HG03460 (cell line): Measurements from ENCODE around the gene SLC7A7.
"Not testable (repeated sequence)": the region's sequence is repeated elsewhere in the genome, so short reads cannot be mapped to it uniquely, and the experiment has no call there.

ENCODE experiments used
- ATAC-seq: cut with Tn5 transposase; IDR thresholded peaks from one replicate; pipeline ENCODE4 v1.9.1; 2021; ENCODE audit not compliant: unreplicated experiment

Gene SLC7A7

DNA sequence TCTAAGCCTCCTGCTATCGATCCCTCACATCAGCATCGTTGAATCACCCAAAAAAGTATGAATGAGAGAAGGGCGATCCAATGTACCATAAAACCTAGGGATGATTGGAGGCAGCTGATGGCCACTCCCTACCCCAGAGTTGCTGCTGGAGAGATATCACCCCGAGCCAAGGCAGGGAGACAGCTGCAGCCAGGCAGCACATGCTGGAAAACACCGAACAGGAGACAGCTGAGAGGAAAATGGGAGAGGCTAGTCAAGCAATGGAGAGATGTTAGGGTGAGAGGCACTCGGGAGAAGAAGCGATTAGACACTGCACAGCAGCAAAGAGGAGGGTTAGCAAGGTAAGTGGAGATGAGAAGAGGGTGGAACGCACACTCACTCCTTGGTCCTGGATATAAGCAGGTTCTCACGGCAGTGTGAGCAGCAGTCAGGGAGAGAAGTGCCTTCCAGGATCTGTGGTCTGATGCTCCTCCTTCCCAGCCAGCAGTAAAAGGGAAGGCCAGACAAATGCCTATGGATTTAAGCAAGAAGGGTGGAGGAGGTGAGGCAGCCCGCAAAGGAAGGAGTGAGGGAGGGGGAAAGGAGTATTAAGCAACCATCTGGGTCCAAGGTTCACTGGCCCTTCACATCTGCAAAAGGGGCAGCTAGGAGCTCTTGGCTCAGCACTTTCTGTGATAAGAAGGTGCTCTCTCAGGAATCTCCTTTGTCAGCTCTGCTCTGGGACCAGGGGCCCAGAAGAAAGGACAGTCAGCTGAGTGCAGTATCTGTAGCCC lies at the start of gene SLC7A7:
Gene SLC7A7, minus strand, starts transcription at position 495 of the 773 bp plus-strand sequence. CDS start 2,037 bp downstream, outside the sequence.
- no peak for ATAC-seq

DNA sequence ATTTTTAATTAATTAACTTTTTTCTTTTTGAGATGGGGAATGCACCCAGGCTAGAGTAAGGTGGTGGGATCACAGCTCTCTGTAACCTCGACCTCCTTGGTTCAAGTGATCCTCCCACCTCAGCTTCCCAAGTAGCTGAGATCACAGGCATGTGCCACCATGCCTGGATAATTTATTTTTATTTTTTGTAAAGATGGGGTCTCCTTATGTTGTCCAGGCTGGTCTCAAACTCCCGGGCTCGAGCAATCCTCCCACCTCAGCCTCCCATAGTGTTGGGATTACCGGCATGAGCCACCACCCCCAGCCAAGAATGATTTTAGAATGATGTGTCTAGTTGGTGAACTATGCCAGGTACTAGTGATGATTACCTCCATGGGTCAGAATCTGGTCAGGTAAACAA lies 49.7 kb upstream of the SLC7A7 start:
- no peak for ATAC-seq

DNA sequence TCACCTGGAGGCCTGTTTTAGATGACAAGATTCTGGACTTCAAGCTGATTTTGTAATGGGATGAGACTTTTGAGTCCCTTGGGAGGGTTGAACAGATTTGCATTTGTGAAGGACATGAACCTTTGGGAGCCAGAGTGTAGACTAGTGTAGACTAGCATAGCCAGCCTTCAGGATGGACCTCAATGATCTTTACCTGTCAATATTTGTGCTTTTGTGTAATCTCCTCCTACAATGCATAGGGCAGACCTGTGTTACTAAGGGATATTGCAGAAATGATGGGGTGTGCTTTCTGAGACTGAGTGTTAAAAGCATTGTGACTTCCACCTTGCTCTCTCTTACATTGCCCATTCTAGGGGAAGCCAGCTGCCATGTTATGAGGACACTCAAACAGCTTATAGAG lies 46.4 kb upstream of the SLC7A7 start:
- ATAC-seq: no peak

DNA sequence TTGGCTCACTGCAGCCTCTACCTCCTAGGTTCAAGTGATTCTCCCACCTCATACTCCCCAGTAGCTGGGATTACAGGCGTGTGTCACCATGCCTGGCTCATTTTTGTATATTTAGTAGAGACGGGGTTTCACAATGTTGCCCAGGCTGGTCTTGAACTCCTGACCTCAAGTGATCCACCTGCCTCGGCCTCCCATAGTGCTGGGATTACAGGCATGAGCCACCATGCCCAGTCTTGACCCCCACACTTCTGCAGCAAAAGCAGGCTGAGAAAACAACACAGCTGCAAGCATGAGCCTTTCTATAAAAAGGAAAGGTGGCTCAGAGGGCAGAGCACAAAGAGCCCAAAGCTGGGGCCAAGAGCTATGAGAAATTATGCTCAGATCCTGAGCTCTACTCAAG lies 45.1 kb upstream of the SLC7A7 start:
- ATAC-seq: not testable (repeated sequence)

DNA sequence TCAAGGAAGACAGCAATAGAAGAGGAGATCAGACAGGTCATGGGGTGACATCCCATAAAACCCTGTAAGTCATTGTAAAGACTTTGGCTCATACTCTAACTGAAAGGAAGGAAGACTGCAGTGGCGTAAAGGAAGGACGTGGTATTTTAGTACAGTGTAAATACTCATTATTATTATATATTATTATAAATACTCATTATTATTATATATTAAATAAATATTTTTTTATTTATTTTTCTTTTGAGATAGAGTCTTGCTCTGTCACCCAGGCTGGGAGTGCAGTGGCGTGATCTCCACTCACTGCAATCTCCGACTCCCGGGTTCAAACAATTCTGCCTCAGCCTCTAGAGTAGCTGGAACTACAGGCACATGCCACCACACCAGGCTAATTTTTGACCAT lies 41.2 kb upstream of the SLC7A7 start:
- no peak for ATAC-seq

DNA sequence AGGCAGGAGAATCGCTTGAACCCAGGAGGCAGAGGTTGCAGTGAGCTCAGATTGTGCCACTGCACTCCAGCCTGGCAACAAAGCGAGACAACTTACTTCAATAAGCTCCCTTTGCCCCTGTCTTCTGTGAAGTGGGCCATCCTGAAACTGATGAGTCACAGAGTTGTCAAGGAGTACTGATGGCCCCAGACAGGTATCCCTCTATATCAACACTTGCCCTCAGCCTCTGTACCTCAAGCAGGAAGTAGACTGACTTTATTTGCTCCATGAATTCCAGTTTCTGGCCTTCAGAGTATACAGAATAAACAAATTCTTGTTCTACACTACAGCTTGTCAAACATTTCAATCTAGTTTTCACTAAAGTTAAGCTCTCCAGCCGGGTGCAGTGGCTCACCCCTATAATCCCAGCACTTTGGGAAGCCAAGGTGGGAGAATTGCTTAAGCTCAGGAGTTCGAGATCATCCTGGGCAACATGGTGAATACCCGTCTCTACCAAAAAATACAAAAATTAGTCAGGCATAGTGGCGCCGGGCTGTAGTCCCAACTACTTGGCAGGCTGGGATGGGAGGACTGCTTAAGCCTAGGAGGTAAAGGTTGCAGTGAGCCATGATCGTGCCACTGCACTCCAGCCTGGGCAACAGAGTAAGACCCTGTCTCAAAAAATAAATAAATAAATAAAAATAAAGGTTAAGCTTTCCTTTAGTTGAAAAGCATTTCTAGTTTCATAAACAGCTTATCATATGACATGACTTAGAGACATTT lies 39.9 kb upstream of the SLC7A7 start:
- no peak for ATAC-seq

DNA sequence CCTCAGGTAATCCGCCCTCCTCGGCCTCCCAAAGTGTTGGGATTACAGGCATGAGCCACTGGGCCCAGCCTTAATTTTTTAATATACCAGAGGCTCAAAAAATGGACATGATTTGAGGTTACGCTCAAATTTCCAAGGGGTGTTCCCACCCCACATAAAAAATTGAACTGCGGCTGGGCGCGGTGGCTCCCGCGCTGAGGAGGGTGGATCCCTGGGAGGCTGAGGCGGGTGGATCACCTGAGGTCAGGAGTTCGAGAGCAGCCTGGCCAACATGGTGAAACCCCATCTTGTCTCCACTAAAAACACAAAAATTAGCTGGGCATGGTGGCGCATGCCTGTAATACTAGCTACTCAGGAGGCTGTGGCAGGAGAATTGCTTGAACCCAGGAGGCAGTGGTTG lies 39.1 kb upstream of the SLC7A7 start:
- not testable (repeated sequence) for ATAC-seq

DNA sequence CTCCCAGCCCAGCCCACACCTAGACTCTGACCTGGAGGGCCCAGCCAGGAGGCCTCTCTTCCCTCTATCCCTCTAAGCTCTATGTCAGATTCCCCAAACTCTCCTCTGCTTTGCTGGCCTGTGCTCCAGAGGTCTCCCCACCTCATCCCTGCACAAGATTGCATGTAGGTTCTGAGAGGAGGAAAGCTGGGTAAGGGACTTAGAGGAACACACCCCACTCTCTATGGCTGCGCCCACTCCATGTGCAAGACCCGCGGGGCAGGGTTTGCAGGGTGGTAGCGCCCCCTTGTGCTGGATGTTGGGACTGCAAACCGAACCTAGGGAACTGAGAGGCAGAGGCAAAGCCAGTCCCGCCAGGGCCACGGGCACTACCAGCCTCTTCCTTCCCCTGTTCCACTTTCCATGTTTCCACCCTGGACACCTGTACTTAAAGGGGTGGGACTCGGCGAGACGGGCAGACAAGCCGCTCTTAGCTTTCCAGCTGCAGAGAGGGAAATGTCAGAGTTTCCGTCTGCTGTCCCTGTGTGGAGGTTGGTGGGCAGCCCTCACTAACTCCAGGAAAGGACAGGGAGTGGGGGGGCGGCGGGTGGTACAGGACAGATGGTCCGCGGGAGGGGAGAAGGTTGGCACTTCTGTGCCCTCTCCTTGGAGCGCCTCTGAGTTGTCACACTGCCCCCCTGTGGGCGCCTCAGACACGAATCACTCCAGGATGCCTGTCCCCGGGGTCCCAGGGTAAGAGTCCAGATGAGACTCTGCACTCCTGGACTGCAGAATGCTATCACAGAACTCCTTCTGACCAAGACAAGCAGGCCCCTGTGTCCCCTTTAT lies 37.9 kb upstream of the SLC7A7 start:
- peak; percentile 72 for ATAC-seq

DNA sequence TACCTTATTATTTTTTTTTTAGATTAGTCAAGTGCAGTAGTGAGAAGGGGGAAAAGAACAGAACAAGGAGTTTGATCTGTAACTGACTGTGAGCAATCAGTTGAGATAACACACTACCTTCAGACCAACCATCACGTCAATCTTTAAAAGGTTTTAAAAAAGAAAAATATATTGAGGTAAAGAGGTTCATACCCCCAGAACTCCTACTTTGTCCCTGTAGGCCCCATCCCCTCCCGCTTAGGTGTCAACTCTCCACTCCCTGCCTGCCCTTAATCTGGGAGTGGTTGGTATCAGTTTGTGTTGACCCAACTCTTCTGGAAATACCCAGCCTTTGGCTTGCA lies 37.3 kb upstream of the SLC7A7 start:
- peak; percentile 13 for ATAC-seq

DNA sequence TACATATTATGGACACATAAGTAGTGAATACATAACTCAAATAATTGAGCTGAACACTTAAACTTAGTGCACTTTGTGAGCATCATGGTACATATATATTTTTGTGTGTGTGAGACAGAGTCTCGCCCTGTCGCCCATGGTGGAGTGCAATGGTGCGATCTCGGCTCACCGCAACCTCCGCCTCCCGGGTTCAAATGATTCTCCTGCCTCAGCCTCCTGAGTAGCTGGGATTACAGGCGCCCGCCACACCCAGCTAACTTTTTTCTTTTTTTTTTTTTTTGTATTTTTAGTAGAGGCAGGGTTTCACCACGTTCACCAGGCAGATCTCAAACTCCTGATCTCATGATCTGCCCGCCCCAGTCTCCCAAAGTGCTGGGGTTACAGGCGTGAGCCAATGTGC lies 36.9 kb upstream of the SLC7A7 start:
- ATAC-seq: not testable (repeated sequence)

DNA sequence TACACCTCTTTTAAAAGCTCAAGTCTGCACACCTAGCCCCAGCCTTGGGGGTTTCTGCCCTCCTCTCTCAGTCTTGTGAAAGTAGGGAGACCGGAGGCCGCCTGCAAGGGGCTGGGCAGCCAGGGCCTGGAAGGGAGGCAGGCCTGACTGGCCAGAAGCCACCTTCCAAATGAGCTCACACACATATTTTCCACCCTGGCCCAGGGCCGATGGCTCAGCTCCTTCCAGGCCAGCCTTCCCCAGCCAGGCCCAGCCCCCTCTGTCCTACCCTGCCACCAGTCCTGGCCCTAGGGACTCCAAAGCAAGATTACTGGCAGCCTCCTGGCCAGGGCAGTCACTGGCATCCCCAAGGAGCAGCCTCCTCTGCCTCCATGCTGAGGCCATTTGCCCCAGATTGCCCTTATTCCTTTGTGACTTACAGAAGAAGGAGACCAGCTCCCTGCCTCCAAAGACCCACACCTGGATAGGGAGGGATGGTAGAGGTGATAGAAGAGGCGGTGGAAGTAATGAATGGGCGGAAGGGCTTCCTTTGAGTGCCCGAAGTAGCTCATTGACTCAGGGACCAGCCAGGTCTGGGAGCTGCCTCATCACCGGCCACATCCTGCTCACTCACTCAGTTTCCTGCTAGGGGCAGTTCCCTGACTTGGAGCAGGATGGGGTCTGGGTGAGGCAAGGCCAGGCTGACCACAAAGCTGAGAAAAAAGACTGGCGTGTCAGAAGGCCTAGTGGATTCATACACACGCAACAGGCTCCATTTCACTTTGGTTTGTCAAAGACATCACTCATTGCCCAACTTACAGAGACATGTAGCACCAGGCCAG lies 35.9 kb upstream of the SLC7A7 start:
- ATAC-seq: no peak

DNA sequence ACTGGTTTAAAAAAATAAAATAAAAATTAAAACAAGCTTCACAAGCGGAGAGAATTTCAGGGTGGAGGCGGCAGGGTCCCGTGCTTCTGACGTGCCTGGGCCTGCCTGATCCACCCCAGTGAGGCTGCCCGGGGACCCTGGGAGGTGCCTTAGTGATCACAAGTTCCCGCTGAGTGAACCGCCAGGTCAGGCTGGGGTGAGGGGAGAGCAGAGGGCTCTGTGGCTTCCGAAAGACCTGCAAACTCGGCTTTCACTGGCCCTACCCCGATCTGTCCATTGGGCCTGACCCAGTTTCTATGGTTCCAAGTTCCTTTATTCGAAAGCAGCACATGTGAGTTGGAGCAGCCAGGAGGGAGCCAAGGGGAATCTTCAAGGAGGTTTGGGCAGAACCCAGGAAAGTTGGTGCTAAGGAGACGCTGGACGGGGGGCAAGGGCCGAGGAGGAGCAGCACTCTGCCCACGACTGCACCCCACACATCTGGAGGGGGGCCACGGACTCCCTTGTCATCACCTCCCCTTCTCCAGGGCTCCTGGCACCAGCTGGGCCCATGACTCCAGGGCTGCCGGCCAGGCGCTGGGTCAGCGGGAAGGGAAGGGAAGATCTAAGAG lies 34.1 kb upstream of the SLC7A7 start:
- ATAC-seq: no peak

DNA sequence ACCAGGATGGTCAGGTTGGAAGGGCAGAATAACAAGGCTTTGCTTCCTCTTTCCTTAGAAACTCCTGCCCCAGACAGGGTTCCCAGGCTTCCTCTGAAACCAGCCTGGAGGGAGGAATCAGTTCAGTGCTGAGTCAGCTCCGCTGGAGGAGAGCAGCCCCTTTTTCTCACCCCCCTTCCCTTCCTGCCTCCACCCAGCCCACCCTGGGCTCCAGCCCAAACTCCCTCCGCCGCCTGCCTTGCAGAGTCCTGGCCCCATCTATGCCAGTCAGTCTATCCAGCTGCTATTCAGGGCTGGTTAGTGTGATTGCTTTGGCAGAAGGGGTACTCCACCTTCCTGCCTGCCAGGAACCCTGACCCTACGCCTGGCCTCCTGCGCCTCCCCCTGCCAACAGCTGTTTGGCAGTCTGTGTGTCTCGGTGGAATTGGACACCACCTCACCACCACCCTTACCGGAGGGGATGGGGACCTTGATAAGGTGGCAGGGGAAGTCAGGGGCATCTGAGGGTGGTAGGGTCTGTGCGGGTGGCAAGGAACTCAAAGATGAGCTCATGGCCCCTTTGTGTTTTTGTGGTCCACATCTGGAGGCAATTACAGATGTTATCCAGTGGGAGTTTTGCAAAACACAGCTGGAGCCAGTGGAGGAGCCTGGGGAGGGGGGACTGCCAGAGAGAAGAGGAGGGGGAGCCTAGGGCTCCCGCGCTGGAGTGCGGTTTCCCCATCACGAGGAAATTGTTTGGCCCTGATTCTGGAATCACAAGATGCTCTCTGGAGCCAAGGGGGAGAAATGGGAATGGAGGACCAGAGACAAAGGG lies 33.3 kb upstream of the SLC7A7 start:
- no peak for ATAC-seq

DNA sequence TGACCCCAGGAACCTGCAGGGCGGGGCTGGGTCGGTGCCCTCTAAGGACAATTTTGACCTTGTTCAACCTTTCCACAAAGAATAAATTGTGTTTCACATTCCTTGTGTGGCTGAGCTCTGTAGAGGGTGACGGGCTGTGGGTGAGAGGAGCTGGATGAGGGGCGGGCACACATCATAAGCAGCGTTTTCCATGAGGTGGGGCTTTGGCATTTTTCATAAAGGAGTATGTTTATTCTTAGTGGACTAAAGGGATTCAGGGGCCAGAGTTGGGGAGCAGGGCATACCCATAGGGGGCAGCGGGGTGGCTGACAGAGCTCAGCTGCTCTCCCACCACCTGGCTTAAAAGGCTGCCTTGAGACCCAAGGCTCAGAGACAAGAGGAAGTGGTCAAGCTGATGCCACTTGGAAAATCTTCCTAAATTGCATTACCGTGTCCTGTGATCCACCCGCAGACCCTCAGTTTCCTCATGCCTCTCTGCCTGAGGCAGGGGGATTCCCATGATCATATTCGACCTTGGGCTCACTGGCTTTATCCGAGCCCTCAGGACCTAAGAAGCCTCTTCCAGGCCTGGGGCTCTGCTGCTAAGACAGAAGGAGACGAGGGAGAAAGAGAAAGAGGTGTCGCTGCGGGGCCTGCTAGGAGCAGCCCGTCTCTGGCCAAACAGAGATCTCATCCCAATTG lies 32.6 kb upstream of the SLC7A7 start:
- ATAC-seq: no peak

DNA sequence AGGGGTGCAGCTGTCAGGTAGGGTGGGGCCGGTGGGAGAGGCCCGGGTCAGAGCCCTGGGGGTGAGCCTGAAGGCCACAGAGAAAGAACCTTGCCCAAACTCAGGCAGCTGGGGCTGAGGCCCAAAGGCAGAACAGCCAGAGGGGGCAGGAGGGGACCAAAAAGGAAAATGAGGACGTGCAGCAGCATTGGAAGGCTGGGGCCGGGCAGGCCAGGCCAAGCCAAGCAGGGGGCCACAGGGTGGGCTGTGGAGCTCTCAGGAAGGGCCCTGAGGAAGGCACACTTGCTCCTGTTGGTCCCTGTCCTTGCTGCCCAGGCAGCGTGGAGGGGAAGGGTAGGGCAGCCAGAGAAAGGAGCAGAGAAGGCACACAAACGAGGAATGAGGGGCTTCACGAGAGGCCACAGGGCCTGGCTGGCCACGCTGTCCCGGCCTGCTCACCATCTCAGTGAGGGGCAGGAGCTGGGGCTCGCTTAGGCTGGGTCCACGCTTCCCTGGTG lies 31.6 kb upstream of the SLC7A7 start:
- ATAC-seq: no peak

DNA sequence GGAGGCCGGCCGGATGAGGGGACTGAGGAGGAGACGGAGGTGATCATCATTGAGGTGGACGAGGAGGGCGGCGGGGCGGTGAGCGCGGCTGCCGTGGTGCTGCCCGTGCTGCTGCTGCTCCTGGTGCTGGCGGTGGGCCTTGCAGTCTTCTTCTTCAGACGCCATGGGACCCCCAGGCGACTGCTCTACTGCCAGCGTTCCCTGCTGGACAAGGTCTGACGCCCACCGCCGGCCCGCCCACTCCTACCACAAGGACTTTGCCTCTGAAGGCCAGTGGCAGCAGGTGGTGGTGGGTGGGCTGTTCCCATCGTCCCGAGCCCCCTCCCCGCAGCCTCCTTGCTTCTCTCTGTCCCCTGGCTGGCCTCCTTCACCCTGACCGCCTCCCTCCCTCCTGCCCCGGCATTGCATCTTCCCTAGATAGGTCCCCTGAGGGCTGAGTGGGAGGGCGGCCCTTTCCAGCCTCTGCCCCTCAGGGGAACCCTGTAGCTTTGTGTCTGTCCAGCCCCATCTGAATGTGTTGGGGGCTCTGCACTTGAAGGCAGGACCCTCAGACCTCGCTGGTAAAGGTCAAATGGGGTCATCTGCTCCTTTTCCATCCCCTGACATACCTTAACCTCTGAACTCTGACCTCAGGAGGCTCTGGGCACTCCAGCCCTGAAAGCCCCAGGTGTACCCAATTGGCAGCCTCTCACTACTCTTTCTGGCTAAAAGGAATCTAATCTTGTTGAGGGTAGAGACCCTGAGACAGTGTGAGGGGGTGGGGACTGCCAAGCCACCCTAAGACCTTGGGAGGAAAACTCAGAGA lies 30.8 kb upstream of the SLC7A7 start:
- ATAC-seq: no peak

DNA sequence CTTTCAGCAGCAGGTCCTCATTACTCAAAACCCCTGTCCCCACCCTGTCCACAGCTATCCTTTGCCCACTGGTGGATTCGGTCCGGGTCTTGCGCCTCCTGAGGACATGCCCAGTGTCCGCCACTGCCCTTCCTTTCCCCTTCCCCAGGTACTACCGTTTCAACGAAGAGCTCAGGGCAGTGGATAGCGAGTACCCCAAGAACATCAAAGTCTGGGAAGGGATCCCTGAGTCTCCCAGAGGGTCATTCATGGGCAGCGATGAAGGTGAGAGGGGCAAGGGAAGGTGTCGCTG lies 29.8 kb upstream of the SLC7A7 start:
- ATAC-seq: no peak
